ENCODE measurements around the gene RYR1. TPM values are rescaled to one million over a fixed set of nuclear protein-coding genes. Genes with fewer than 3 reads are reported as not detected.
A peak's percentile ranks its signal among the peaks of the same experiment; 100 is the strongest.

The RYR1 gene
- total and polyA plus RNA-seq, 2 of the 13 experiments (the other 11 are each of a cell fraction or from before 2014, with no cell fraction given): 0.03 TPM; not detected in 1

DNA sequence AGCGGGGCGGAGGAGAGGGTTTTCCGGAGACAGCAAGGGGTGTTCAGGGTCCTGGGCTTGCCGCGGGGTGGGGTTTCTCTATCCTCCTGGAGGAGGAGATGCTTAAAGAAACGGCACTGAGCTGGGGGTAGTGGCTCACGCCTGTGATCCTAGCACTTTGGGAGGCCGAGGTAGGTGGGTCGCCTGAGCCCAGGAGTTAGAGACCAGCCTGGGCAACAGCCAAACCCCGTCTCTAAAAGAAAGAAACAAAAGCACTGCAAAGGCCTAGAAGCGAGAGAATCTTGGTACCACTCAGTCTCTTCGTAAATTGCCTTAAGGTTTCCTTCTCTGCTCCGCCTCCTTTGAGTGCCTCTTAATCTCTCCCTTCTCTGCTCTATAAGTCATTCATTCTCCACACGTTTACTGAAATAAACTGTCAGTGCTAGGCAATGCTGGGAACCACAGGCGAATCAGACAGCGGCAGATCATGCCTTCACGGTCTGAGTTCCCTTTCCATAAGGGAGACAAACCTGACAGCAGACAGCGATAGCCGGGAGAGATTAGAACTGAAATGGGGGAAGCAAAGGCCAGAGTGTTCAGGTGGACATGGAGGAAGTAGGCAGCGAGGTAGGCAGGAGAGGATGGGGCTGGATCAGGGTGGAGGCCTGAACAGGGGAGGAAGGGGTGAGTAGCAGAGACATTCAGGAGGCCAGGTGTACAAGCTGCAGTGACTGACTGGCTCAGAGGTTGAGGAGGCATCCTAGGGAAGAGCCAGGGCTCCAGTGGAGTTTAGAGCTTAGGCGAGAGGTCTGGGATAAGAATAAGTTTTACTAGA, 186.1 kb downstream of the RYR1 start (continued):
- TF ChIP-seq ZNF614 (CRISPR knock-in tag; IDR thresholded peaks at IDR 0.05; ENCODE audit: borderline replicate concordance) (no peak), MTF1 (CRISPR knock-in tag; IDR thresholded peaks at IDR 0.05) (no peak), GABPA (IDR thresholded peaks at IDR 0.05; ENCODE audit: low read depth, low read length) (no peak), GABPA (CRISPR knock-in tag; IDR thresholded peaks at IDR 0.05; ENCODE audit: low read depth) (no peak), KDM6A (CRISPR knock-in tag; IDR thresholded peaks at IDR 0.05; ENCODE audit: low read depth) (no peak), ZFP90 (CRISPR knock-in tag; IDR thresholded peaks at IDR 0.05; ENCODE audit: borderline replicate concordance) (no peak), AHR (CRISPR knock-in tag; IDR thresholded peaks at IDR 0.05) (no peak), ZNF589 (CRISPR knock-in tag; conservative IDR thresholded peaks at IDR 0.05) (no peak; the same call in 1 of the 2 replicates), ZNF850 (CRISPR knock-in tag; conservative IDR thresholded peaks at IDR 0.05) (no peak), PHF20 (CRISPR knock-in tag; IDR thresholded peaks at IDR 0.05) (no peak), ZNF350 (CRISPR knock-in tag; IDR thresholded peaks at IDR 0.05; ENCODE audit: borderline replicate concordance, low read depth) (no peak), TP53 (CRISPR knock-in tag; conservative IDR thresholded peaks at IDR 0.05) (no peak), STAT5B (CRISPR knock-in tag; IDR thresholded peaks at IDR 0.05) (no peak), MEF2D (CRISPR knock-in tag; IDR thresholded peaks at IDR 0.05) (no peak), KDM4B (CRISPR knock-in tag; IDR thresholded peaks at IDR 0.05) (no peak), GLI4 (CRISPR knock-in tag; IDR thresholded peaks at IDR 0.05; ENCODE audit: borderline replicate concordance) (no peak), PPARG (CRISPR knock-in tag; conservative IDR thresholded peaks at IDR 0.05) (no peak), ZNF629 (CRISPR knock-in tag; conservative IDR thresholded peaks at IDR 0.05) (no peak), CBX2 (IDR thresholded peaks at IDR 0.05; ENCODE audit: low read depth, low read length) (no peak), CBX2 (CRISPR knock-in tag; IDR thresholded peaks at IDR 0.05; ENCODE audit: low read depth) (no peak), ZFP82 (CRISPR knock-in tag; IDR thresholded peaks at IDR 0.05; ENCODE audit: borderline replicate concordance) (no peak)
- TF ChIP-seq, protein P1, sequence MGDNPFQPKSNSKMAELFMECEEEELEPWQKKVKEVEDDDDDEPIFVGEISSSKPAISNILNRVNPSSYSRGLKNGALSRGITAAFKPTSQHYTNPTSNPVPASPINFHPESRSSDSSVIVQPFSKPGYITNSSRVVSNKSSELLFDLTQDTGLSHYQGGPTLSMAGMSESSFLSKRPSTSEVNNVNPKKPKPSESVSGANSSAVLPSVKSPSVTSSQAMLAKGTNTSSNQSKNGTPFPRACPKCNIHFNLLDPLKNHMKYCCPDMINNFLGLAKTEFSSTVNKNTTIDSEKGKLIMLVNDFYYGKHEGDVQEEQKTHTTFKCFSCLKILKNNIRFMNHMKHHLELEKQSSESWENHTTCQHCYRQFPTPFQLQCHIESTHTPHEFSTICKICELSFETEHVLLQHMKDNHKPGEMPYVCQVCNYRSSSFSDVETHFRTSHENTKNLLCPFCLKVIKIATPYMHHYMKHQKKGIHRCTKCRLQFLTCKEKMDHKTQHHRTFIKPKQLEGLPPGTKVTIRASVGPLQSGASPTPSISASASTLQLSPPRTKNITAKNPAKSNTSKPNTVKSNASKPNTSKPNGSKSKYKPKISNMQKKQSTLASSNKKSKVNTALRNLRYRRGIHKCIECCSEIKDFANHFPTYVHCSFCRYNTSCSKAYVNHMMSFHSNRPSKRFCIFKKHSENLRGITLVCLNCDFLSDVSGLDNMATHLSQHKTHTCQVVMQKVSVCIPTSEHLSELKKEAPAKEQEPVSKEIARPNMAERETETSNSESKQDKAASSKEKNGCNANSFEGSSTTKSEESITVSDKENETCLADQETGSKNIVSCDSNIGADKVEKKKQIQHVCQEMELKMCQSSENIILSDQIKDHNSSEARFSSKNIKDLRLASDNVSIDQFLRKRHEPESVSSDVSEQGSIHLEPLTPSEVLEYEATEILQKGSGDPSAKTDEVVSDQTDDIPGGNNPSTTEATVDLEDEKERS (CRISPR knock-in tag; IDR thresholded peaks at IDR 0.05): 0 out of 2 replicates have a peak, but pooled peaks have one; percentile 33
- TF ChIP-seq, protein P2, sequence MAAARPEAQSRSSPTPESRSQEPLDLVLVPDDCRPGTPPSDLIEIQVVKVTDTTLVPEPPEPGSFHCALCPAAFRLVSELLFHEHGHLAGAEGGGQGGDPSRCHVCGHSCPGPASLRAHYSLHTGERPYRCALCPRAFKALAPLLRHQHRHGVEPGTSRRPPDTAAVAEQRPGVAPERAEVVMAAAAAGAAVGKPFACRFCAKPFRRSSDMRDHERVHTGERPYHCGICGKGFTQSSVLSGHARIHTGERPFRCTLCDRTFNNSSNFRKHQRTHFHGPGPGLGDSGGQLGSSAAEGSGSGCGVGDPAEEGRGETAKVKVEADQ (CRISPR knock-in tag; IDR thresholded peaks at IDR 0.05; ENCODE audit: borderline replicate concordance): 0 out of 2 replicates have a peak, but pooled peaks have one; percentile 4
- TF ChIP-seq, protein P3, sequence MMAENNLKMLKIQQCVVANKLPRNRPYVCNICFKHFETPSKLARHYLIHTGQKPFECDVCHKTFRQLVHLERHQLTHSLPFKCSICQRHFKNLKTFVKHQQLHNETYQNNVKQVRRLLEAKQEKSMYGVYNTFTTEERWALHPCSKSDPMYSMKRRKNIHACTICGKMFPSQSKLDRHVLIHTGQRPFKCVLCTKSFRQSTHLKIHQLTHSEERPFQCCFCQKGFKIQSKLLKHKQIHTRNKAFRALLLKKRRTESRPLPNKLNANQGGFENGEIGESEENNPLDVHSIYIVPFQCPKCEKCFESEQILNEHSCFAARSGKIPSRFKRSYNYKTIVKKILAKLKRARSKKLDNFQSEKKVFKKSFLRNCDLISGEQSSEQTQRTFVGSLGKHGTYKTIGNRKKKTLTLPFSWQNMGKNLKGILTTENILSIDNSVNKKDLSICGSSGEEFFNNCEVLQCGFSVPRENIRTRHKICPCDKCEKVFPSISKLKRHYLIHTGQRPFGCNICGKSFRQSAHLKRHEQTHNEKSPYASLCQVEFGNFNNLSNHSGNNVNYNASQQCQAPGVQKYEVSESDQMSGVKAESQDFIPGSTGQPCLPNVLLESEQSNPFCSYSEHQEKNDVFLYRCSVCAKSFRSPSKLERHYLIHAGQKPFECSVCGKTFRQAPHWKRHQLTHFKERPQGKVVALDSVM (CRISPR knock-in tag; IDR thresholded peaks at IDR 0.05): 0 out of 2 replicates have a peak, but pooled peaks have one; percentile 1
- TF ChIP-seq, protein P4, sequence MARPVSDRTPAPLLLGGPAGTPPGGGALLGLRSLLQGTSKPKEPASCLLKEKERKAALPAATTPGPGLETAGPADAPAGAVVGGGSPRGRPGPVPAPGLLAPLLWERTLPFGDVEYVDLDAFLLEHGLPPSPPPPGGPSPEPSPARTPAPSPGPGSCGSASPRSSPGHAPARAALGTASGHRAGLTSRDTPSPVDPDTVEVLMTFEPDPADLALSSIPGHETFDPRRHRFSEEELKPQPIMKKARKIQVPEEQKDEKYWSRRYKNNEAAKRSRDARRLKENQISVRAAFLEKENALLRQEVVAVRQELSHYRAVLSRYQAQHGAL (CRISPR knock-in tag; IDR thresholded peaks at IDR 0.05; ENCODE audit: not compliant biosample characterization): no peak
